ENCODE data around the gene UNC13B.
"Not testable (repeated sequence)": the region's sequence is repeated elsewhere in the genome, so short reads cannot be mapped to it uniquely, and the experiment has no call there.

The UNC13B gene

DNA sequence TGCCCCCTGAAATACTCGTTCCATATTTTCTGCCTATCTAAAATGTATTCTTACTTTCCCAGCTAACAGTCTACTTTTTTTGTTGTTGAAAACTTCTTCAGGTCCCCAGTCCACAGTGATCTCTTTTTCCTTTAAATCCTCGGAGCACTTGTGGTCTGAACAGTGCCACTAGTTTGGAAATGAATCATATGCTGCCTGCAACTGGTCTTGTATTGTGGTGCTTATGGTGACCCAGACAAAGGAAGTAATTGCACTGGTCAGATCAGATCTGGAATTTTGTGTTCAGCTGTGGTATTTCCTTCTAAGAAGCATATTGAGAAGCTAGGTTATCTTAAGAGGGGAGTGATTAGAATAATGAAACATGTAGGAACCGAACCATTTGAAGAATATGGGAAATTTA, 2.9 kb downstream of the UNC13B start:
- DNase-seq: no peak

GRCh38 chr9:35167429-35167828, 5.6 kb downstream of the UNC13B start:
- not testable (repeated sequence) for DNase-seq

DNA sequence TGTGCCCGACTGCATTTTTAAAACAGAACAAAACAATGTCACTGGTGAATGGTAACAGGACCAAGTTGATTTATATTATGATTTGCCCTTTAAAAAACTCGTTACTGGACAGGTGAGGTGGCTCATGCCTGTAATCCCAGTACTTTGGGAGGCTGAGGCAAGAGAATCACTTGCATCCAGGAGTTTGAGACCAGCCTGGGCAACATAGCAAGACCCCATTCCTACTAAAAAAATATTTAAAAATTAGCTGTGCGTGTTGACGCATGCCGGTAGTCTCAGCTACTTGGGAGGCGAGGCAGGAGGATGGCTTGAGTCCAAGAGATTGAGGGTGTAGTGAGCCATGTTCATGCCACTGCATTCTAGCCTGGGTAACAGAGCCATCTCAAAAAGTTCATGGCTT, 7.2 kb downstream of the UNC13B start:
- DNase-seq: no peak

DNA sequence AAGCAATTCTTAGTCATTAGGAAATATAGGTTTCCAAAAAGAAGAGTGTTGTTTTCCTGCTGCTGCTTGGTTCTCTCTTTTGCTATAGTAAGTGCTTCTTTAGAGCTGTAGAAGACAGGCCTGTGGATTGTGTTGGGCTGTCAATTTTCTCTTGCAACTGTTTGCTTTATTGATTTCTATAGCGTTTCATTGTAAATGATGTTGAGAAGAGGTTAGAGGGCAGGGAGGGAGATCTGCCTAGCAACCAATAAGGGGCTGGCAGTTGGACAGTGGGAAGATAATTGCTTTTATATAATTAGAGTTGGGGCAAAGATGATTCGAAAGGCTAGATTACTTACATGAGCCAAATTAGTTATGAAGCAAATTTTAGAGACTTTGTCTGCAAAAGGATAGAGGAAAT, 11.1 kb downstream of the UNC13B start:
- no peak for DNase-seq

GRCh38 chr9:35177520-35177919, 15.7 kb downstream of the UNC13B start:
- DNase-seq: no peak

DNA sequence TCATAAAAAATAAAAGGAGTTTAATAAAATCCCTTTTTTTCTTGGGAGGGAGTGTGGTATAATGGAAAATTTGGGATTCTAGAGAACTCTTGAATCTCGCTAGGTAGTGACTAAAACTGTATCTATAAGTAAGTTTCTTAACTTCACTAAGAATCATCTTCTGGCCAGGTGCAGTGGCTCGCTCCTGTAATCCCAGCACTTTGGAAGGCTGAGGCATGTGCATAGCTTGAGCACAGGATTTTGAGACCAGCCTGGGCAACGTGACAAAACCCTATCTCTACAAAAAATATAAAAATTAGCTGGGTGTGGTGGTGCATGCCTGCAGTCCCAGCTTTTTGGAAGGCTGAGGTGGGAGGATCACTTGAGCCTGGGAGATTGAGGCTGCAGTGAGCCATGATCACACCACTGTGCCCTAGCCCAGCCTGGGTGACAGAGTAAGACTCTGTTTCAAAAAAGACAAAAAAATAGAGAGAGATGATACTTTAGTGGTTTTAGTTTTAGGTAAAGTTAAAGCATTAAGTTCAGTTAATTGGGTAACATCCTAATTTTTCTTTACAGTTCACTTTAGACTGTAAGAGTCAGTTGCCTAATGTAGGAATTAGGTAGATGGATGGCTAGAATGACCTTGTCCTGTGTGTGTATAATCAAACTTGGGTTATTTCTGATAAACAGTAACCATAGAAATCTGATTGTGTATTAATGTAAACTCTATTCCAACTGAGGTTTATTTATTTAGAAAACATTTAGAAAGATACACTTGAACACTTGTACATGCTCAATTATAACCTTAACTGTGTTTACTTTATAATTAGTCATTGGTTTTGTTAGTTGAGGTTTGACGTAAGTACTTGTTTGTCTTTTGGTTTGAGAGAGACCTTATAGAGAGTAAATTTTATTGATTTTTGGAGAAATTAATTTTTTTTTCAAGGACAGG, 17.8 kb downstream of the UNC13B start:
- DNase-seq: peak; percentile 23

- no peak for DNase-seq
Measured at GRCh38 chr9:35180801-35181200, 19.0 kb downstream of the UNC13B start.

GRCh38 chr9:35182401-35182800, 20.6 kb downstream of the UNC13B start:
- not testable (repeated sequence) for DNase-seq

GRCh38 chr9:35182996-35183754, 21.4 kb downstream of the UNC13B start:
- DNase-seq: not testable (repeated sequence)

DNA sequence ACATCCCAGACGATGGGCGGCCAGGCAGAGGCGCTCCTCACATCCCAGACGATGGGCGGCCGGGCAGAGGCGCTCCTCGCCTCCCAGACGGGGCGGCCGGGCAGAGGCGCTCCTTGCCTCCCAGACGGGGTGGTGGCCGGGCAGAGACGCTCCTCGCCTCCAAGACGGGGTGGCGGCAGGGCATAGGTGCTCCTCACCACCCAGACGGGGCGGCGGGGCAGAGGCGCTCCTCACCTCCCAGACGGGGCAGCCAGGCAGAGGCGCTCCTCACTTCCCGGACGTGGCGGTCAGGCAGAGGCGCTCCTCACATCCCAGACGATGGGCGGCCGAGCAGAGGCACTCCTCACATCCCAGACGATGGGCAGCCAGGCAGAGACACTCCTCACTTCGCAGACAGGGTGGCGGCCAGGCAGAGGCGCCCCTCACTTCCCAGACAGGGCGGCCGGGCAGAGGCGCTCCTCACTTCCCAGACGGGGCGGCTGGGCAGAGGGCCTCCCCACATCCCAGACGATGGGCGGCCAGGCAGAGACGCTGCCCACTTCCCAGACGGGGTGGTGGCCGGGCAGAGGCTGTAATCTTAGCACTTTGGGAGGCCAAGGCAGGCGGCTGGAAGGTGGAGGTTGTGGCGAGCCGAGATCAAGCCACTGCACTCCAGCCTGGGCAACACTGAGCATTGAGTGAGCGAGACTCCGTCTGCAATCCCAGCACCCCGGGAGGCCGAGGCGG, 22.1 kb downstream of the UNC13B start:
- not testable (repeated sequence) for DNase-seq

DNA sequence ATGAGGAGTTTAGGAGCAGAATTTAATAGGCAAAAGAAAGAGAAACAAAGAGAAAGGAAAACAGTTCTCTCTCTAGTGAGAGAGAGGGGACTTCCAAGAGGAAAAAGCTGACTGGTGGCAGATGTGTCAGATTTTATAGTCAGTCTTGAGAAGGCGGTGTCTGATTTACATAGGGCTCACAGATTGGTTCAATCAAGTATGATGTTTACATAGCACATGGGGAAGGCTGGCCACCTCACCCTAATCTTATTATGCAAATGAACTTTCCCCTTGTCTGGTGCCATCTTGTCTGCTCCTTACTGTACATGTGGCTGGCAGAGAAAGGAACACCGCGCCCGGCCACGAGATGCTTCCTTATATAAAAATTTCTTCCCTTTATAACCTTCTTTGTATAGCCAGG, 24.7 kb downstream of the UNC13B start:
- no peak for DNase-seq

- no peak for DNase-seq
Measured at GRCh38 chr9:35190203-35190602, 28.4 kb downstream of the UNC13B start.

DNA sequence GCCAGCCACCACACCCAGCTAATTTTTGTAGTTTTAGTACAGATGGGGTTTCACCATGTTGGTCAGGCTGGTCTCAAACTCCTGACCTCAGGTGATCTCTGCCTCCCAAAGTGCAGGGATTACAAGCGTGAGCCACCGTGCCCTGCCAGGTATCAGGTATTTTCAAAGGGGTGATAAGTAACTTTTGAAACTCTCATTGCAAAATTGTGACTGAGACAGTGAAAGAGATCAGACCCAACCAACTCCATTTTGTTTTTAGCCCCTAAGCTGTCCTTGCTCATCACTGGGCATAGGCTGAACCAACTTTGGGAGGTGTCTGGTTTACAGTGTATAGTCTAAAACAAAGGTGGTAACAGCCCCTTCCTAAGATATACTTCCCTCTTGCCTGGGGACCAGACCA, 29.3 kb downstream of the UNC13B start:
- no peak for DNase-seq

DNA sequence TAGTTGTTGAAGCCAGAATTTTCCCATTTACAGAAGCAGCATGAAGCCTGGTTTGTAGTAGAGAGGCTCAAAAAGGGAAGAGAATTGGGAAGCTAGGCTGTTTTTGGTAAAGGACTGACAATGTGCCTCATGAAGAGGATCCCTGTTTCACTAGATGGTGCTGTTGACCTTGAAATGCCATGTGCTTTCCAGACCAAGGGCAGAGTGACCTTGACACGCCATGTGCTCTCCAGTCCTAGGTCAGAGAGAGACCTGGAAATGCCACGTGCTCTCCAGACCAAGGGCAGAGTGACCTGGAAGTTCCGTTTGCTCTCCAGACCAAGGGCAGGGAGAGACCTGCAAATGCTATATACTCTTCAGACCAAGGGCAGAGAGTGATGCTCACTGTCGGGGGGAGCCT, 32.0 kb downstream of the UNC13B start:
- no peak for DNase-seq

DNA sequence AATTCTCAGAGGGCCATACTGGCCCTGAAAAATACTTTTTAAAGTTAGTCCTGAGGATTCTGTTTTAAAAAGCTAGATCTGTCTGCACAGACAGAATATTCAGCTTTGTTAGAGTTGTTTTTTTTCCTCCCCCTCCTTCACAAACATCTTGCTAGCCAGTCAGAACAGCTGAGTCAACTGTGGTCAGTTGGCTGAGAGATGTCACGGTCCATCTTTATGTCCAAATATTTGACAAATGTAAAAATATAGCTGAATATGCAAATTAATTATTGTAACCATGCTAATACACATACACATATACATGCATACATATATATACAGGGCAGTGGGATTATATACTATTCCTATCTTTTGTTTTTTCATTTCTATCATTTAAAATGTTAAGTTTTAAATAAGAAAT, 33.9 kb downstream of the UNC13B start:
- no peak for DNase-seq

- DNase-seq: no peak
Measured at GRCh38 chr9:35198191-35198590, 36.4 kb downstream of the UNC13B start.

- no peak for DNase-seq
Measured at GRCh38 chr9:35203528-35203927, 41.7 kb downstream of the UNC13B start.

GRCh38 chr9:35205340-35205739, 43.5 kb downstream of the UNC13B start:
- no peak for DNase-seq

- no peak for DNase-seq
Measured at GRCh38 chr9:35211854-35212253, 50.0 kb downstream of the UNC13B start.

GRCh38 chr9:35220659-35221338, 59.0 kb downstream of the UNC13B start:
- DNase-seq: no peak

DNA sequence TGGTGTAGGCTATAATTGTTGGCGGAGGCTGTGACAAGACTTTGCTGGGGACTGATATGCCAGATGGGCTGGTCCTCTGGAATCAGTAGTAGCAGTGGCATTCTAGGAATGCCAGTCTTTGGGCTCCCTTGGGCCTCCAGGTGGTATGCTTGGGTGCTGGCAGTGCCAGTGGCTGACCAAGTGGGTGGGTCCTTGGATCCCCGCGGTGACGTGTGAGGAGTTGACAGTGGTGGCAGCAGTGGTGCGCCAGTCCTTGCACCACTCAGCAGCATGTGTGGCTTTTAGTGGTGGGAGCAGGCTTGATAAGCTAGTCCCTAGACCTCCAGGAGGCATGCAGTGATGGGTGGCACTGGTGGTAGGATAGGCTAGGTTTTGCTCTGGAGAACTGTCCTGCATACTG, 63.9 kb downstream of the UNC13B start:
- no peak for DNase-seq

DNA sequence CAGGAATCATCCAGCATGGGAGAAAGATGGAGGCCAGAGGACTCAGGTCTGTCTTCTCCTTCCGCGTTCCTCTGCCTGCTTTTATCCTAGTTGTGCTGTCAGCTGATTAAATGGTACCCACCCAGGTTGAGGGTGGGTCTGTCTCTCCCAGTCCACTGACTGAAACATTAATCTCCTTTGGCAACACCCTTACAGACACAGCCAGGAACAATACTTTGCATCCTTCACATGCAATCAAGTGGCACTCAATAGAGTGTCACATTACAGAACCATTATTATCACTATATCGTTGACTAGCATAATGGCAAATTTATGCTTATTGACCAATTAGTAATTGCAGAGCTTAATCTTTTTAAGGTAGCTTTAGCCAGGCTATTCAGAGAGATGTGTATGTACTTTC, 64.8 kb downstream of the UNC13B start:
- peak; percentile 62 for DNase-seq

GRCh38 chr9:35227284-35227683, 65.5 kb downstream of the UNC13B start:
- no peak for DNase-seq

Data from DMS153 (cell line).